Spleen (tissue), 11 donors: ENCODE data around the gene TICRR. TPM values are rescaled to one million over a fixed set of nuclear protein-coding genes. Genes with fewer than 3 reads are reported as not detected.

ENCODE experiments used
- DNase-seq: peaks from one replicate; pipeline ENCODE4 v3.0.0-alpha.2; 2020
- H3K27ac ChIP-seq, 8 donors: fragments of 200-600 bp; sonication (generic) in 7 of 8; 1 replicate in 4 of 8; 2 replicates in 4 of 8; pipeline versions ENCODE4 v1.5.0 to v1.8.0; 2016 to 2021; ENCODE audit warnings: inconsistent platforms in 4 of 8, mild to moderate bottlenecking in 4 of 8, moderate library complexity in 1 of 8
- H3K27me3 ChIP-seq, 7 donors: fragments of 200-600 bp; sonication (generic) in 6 of 7; replicated peaks in 1 of 7; 1 replicate in 4 of 7; 2 replicates in 3 of 7; pipeline versions ENCODE4 v1.5.0 to v1.8.0; 2016 to 2021; ENCODE audit warnings: inconsistent platforms in 3 of 7, mild to moderate bottlenecking in 1 of 7
- H3K36me3 ChIP-seq, 6 donors: fragments of 200-600 bp; sonication (generic) in 5 of 6; 1 replicate in 4 of 6; 2 replicates in 2 of 6; pipeline versions ENCODE4 v1.5.0 to v1.8.0; 2016 to 2021; ENCODE audit warnings: inconsistent platforms in 2 of 6
- H3K4me1 ChIP-seq, 6 donors: fragments of 200-600 bp; sonication (generic) in 5 of 6; 1 replicate in 3 of 6; 2 replicates in 3 of 6; pipeline versions ENCODE4 v1.5.0 to v1.8.0; 2016 to 2021; ENCODE audit warnings: inconsistent platforms in 3 of 6
- H3K4me3 ChIP-seq, 8 donors: fragments of 200-600 bp; sonication (generic) in 7 of 8; 1 replicate in 4 of 8; 2 replicates in 4 of 8; pipeline versions ENCODE4 v1.5.0 to v1.8.0; 2016 to 2021; ENCODE audit warnings: inconsistent platforms in 4 of 8, mild to moderate bottlenecking in 4 of 8, moderate library complexity in 2 of 8
- H3K9me3 ChIP-seq, 8 donors: fragments of 200-600 bp; sonication (generic) in 7 of 8; 1 replicate in 4 of 8; 2 replicates in 4 of 8; pipeline versions ENCODE4 v1.5.0 to v1.8.0; 2016 to 2021; ENCODE audit warnings: inconsistent platforms in 4 of 8
- POLR2A ChIP-seq, 3 donors: fragments of 450-650 bp; IDR thresholded peaks; one replicate each; pipeline ENCODE4 v1.5.1; 2017; ENCODE audit warnings: antibody characterized with exemption in 3 of 3, mild to moderate bottlenecking in 1 of 3
- POLR2AphosphoS5 ChIP-seq, 3 donors: sonication (generic); formaldehyde crosslinking; IDR thresholded peaks; one replicate each; pipeline ENCODE4 v1.5.1; 2017; ENCODE audit warnings: antibody characterized with exemption in 3 of 3
- WGBS, 5 donors: extraction: QIAGEN DNeasy Blood & Tissue Kit in 3 of 5; methylation state at CpG; one replicate each; pipeline versions ENCODE4 v1.1.5 to v1.1.7; 2013 to 2018; 5-methylcytosine and 5-hydroxymethylcytosine counted together
- intact Hi-C: fragments of 100-400 bp; cut with DNase I; formaldehyde crosslinking; loops from one replicate; pipeline ENCODE4 v1.15.0; 2023; ENCODE audit warnings: low total_unique reads
- polyA plus RNA-seq, 3 donors: library from polyadenylated mRNA; stranded (reverse); fragments of 200-250 nt; gene quantifications; one replicate each; pipeline ENCODE4 v1.2.1, GENCODE V29; 2013
- total RNA-seq, 7 donors: library from RNA; depleted of rRNA in 3 of 7; stranded (reverse); fragments of >200 nt in 3 of 7; fragmentation: NEBNext Ultra II Directional in 4 of 7; extraction: Animal tissue kit (Norgen Biotek cat#: 25700) in 4 of 7; gene quantifications; one replicate each; pipeline versions ENCODE4 v1.1.0 to v1.2.1, GENCODE V29; 2016 to 2021
- TF ChIP-seq, protein P1 (sequence below), 11 experiments: fragments of 200-600 bp in 7 of 11; fragments of 450-650 bp in 4 of 11; sonication (generic) in 4 of 11; IDR thresholded peaks in 8 of 11; conservative IDR thresholded peaks in 3 of 11; 1 replicate in 7 of 11; 2 replicates in 4 of 11; pipeline versions ENCODE4 v1.4.0 to v1.8.0; 2016 to 2021; ENCODE audit warnings: antibody characterized with exemption in 11 of 11, inconsistent platforms in 4 of 11, mild to moderate bottlenecking in 1 of 11
- donor health status: healthy with polysubstance abuse.
- donor health status: DM: no; HTN: no; CAD: no; lungs with moderate emphysema.
- donor health status: DM: no; HTN: no; CAD: no.
- donor health status: Bipolar disorder and iron deficiency.
- donor health status: healthy.
- donor health status: DM: no; HTN: no; CAD: no.
- donor health status: DM: yes; HTN: yes; CAD: no.

The TICRR gene
- total and polyA plus RNA-seq, 10 donors: 0.22 to 3.0 (median 1.00) TPM

DNA sequence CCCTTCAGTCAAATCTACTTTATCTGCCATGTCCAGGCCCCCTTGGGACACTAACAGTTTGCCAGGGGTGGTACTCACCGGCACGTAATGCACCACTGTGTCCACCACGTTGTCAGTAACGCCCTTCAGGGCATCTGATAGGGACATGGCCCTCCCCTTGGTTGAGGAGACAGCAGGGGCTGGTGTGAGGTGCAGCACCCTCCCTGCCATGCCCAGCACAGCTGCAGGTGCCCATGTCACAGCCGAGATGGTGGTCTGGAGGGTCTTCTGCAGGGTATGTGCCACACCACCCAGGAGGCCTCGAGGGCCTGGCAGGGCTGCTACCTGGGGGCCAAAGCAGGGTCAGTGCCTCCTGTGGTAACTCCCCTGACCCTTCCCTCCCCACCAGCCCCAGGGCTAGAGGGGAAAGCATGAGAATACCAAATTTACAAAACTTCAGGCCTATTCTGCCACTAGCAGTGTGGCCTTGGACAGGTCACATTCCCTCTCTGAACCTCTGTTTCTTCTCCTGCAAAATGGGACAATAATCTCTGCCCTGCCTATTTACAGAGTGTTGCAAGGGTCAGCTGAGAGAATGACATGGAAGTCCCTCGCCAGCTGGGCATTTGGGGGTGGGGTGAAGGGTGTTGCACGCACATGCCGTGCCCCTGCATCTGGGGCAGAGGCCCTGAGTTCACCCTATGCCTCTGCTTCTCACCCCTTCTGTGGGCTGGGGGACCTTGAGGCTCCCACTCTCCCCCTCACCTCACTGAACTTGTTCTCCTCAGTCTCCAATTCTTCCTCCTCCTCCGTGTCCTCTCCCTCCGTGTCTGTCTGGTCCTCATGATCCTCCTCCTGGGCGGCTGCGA lies 91.8 kb downstream of the TICRR start:
- 80 to 88% (median 85%) methylated on average over 12 to 13 of the region's 13 CpGs for WGBS, 5 donors
- Histone ChIP-seq H3K27ac (no peak overlapping the region), H3K4me3 (no peak overlapping the region), H3K36me3 (no peaks in the 10 kb centered on the region), H3K27me3 (peaks cover 0 to 34% (median 5%) of the 10 kb centered on the region in 7 donors), H3K4me1 (peaks cover 0 to 18% (median 12%) of the 10 kb centered on the region in 6 donors), H3K9me3 (no peaks in the 10 kb centered on the region)
- no peak for DNase-seq
- intact Hi-C loops: no loop called here
- TF ChIP-seq POLR2A (IDR thresholded peaks at IDR 0.05) (no peak), POLR2AphosphoS5 (IDR thresholded peaks at IDR 0.05) (no peak)
- TF ChIP-seq, protein P1, sequence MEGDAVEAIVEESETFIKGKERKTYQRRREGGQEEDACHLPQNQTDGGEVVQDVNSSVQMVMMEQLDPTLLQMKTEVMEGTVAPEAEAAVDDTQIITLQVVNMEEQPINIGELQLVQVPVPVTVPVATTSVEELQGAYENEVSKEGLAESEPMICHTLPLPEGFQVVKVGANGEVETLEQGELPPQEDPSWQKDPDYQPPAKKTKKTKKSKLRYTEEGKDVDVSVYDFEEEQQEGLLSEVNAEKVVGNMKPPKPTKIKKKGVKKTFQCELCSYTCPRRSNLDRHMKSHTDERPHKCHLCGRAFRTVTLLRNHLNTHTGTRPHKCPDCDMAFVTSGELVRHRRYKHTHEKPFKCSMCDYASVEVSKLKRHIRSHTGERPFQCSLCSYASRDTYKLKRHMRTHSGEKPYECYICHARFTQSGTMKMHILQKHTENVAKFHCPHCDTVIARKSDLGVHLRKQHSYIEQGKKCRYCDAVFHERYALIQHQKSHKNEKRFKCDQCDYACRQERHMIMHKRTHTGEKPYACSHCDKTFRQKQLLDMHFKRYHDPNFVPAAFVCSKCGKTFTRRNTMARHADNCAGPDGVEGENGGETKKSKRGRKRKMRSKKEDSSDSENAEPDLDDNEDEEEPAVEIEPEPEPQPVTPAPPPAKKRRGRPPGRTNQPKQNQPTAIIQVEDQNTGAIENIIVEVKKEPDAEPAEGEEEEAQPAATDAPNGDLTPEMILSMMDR (IDR thresholded peaks at IDR 0.05 in 8 of 11, conservative IDR thresholded peaks at IDR 0.05 in 3 of 11): no peak

DNA sequence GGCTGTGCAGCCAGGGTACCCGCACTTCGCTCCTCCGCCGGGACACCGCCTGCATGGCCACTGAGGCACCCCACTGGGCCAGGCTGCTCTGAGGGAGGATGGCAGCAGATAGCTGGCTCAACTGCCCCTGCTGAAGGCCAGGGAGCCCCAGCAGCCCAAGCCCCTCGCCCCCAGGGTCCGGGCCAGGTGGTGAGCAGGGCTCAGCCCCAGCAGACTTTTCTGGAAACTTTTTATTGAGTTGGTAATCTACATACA lies 92.4 kb downstream of the TICRR start:
- Histone ChIP-seq H3K27me3 (peaks cover 0 to 34% (median 5%) of the 10 kb centered on the region in 7 donors), H3K36me3 (no peaks in the 10 kb centered on the region), H3K27ac (no peak overlapping the region), H3K4me1 (peaks cover 0 to 18% (median 12%) of the 10 kb centered on the region in 6 donors), H3K4me3 (no peak overlapping the region), H3K9me3 (no peaks in the 10 kb centered on the region)
- DNase-seq: no peak
- intact Hi-C loops: no loop called here
- TF ChIP-seq POLR2AphosphoS5 (IDR thresholded peaks at IDR 0.05): no peak
- no peak for TF ChIP-seq POLR2A (IDR thresholded peaks at IDR 0.05)
- TF ChIP-seq, protein P1 (IDR thresholded peaks at IDR 0.05 in 8 of 11, conservative IDR thresholded peaks at IDR 0.05 in 3 of 11): no peak
- WGBS, 5 donors: 89 to 97% (median 95%) methylated on average over 7 of the region's 7 CpGs

DNA sequence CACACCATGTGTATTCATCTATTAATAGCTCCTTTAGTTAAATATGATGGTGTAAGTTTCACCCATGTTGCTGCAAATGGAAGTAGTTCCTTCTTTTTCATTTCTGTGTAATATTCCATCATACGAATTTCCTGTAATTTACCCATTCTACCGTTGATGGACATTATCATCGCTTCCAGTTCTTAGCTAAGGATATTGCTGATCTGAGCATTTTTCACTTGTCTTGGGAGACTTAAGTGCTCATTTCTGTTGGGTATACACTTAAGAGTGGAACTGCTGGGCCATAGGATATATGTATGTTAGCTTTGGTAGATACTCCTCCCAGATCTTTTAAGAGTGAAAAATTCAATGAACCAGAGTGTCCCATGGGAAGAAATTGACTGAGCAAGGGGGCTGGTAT lies 92.9 kb downstream of the TICRR start:
- Histone ChIP-seq H3K9me3 (no peaks in the 10 kb centered on the region), H3K36me3 (no peaks in the 10 kb centered on the region), H3K27me3 (peaks cover 0 to 28% (median 5%) of the 10 kb centered on the region in 7 donors), H3K4me3 (no peak overlapping the region), H3K4me1 (peaks cover 0 to 18% (median 12%) of the 10 kb centered on the region in 6 donors), H3K27ac (no peak overlapping the region)
- intact Hi-C loops: no loop called here
- no peak for DNase-seq
- WGBS, 5 donors: 88 to 98% (median 91%) methylated on average over 3 of the region's 3 CpGs
- TF ChIP-seq POLR2AphosphoS5 (IDR thresholded peaks at IDR 0.05) (no peak), POLR2A (IDR thresholded peaks at IDR 0.05) (no peak)
- TF ChIP-seq, protein P1 (IDR thresholded peaks at IDR 0.05 in 8 of 11, conservative IDR thresholded peaks at IDR 0.05 in 3 of 11): no peak

DNA sequence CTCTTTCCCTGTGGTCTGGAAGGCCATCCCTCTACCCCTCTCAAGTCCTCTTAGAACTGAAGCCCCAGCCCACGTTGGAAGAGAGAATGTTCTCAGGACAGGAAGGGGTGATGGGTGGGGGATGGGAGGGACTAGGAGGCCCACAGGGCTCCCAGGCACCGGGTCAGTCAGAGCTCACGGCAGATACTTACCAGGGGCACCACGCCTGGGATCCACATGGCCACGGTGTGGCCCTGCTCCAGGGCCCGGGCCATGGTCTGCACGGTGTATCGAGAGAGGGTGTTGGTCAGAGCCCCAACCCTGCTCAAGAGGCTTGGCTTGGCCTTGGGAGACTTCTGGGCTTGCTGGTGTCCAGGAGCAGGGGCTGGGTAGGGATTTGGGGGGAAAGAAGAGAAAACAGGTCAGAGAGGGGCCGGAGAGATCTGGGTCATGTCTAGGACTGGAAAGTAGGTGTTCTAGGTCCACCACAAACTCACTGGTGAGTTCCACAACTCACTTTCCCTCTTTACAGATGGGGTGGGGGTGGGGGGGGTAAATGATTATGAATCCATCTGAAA lies 94.1 kb downstream of the TICRR start:
- Histone ChIP-seq H3K9me3 (no peaks in the 10 kb centered on the region), H3K36me3 (no peaks in the 10 kb centered on the region), H3K4me1 (peaks cover 0 to 18% (median 12%) of the 10 kb centered on the region in 6 donors), H3K27me3 (peaks cover 0 to 26% (median 5%) of the 10 kb centered on the region in 7 donors), H3K4me3 (no peak overlapping the region), H3K27ac (no peak overlapping the region)
- intact Hi-C loops: no loop called here
- TF ChIP-seq POLR2AphosphoS5 (IDR thresholded peaks at IDR 0.05): no peak
- TF ChIP-seq POLR2A (IDR thresholded peaks at IDR 0.05): no peak
- TF ChIP-seq, protein P1 (IDR thresholded peaks at IDR 0.05 in 8 of 11, conservative IDR thresholded peaks at IDR 0.05 in 3 of 11): no peak
- WGBS, 5 donors: 72 to 92% (median 77%) methylated on average over 8 to 9 of the region's 9 CpGs
- DNase-seq: no peak
